Sciatic nerve (tissue), 2 donors: ENCODE data around the gene CFAP74. TPM values are rescaled to one million over a fixed set of nuclear protein-coding genes. Genes with fewer than 3 reads are reported as not detected.

ENCODE experiments used
- ATAC-seq: fragments of 200-7000 bp; cut with Tn5 transposase; one replicate; pipeline ENCODE4 v1.9.1; 2020; ENCODE audit warnings: mild to moderate bottlenecking, moderate library complexity
- DNase-seq: peaks from one replicate; pipeline ENCODE4 v3.0.0-alpha.2; 2020; ENCODE audit warnings: low spot score
- intact Hi-C: fragments of 100-400 bp; cut with DNase I; formaldehyde crosslinking; loops from one replicate; pipeline ENCODE4 v1.14.2; 2022
- total RNA-seq: library from RNA; stranded (reverse); fragmentation: NEBNext Ultra II Directional; extraction: Animal tissue kit (Norgen Biotek cat#: 25700); gene quantifications from one replicate; pipeline ENCODE4 v1.2.1, GENCODE V29; 2021
- donor health status: DM: no; HTN: no; CAD: no.
- donor health status: DM: no; HTN: no; CAD: no.

CFAP74 gene
- total RNA-seq, 1 donor from 2014 or later: 0.09 TPM

DNA sequence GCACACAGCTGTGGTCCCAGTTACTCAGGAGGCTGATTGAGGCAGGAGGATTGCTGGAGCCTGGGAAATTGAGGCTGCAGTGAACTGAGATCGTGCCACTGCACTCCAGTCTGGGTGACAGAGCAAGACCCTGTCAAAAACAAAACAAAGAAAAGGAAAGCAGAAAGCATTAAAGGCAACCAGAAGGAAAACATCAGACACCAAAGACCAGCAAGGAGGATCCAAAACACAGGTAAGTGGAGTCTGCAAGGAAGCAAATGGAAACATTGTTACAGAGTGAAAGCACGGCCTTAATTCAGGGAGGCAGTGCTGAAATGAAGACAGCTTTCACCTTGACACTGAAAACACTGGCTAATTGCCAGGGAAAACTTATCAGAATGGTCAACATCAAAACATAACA is 40.8 kb downstream of the CFAP74 start:
- DNase-seq (no peak), ATAC-seq (no peak)
- intact Hi-C loops: no loop called here

- intact Hi-C loops: no loop called here
- DNase-seq (no peak), ATAC-seq (peak; percentile 31)
Observed at GRCh38 chr1:1960480-1961196, 42.9 kb downstream of the CFAP74 start.

DNA sequence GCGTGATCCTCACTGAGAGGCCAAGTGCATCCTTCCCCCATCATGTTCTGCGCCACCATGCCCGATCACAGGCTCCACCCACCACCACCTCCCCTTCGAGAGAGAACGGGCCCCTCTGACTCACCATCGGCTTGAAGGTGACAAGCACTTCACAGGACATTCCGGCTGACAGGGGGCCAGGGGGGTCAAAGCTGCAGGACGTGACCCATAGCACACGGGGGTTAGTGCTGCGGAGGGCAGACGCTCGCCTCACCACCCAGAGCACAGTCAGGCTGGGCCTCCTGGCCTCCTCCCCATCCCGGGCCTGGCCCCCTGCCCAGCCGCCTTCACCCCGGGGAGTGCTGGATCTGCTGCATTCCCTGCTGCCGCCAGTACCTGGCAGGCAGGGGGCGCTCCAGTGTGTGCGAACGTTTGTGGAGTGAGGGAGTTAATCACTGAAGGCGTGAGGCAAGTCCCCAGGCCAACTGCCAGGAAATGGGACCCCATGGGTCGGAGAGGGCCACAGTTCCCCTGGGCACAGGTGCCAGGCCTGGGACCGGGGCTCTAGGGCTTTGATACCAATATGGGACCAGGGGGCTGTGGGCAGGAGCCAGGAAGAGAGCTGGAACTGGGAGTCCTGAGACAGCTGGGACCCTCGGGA is 43.6 kb downstream of the CFAP74 start:
- peak; percentile 82 for ATAC-seq

DNA sequence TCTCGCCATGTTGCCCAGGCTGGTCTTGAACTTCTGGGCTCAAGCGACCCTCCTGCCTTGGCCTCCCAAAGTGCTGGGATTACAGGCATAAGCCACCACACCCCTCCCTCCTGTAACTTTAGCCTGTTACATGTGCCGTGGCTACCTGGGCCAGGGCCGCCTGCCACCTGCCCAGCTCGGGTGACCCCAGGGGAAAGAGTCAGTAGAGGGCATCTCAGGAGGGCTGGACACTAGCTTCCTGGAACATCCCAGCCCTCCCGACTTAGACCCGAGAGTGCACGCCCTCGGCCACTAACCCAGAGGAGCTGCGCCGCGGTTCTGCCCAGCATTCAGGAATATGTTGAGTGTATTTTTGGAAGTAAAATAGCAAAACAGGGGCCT is 44.1 kb downstream of the CFAP74 start:
- intact Hi-C loops: loop anchor here (10.0 kb wide), 1 partner anchor 85 kb away; no protein-coding TSS in a partner anchor
- DNase-seq: no peak
- no peak for ATAC-seq

More for the DNA sequence above, 43.6 kb downstream of the CFAP74 start:
- peak; percentile 87 for DNase-seq
- intact Hi-C loops: loop anchor here (10.0 kb wide), 1 partner anchor 85 kb away; no protein-coding TSS in a partner anchor

- ATAC-seq: no peak
- intact Hi-C loops: loop anchor here (10.0 kb wide), 1 partner anchor 87 kb away; no protein-coding TSS in a partner anchor
- no peak for DNase-seq
Observed at GRCh38 chr1:1958071-1958541, 45.5 kb downstream of the CFAP74 start.

GRCh38 chr1:1957533-1957961 is 46.0 kb downstream of the CFAP74 start:
- DNase-seq: no peak
- no peak for ATAC-seq
- intact Hi-C loops: loop anchor here (10.0 kb wide), 1 partner anchor 87 kb away; no protein-coding TSS in a partner anchor

DNA sequence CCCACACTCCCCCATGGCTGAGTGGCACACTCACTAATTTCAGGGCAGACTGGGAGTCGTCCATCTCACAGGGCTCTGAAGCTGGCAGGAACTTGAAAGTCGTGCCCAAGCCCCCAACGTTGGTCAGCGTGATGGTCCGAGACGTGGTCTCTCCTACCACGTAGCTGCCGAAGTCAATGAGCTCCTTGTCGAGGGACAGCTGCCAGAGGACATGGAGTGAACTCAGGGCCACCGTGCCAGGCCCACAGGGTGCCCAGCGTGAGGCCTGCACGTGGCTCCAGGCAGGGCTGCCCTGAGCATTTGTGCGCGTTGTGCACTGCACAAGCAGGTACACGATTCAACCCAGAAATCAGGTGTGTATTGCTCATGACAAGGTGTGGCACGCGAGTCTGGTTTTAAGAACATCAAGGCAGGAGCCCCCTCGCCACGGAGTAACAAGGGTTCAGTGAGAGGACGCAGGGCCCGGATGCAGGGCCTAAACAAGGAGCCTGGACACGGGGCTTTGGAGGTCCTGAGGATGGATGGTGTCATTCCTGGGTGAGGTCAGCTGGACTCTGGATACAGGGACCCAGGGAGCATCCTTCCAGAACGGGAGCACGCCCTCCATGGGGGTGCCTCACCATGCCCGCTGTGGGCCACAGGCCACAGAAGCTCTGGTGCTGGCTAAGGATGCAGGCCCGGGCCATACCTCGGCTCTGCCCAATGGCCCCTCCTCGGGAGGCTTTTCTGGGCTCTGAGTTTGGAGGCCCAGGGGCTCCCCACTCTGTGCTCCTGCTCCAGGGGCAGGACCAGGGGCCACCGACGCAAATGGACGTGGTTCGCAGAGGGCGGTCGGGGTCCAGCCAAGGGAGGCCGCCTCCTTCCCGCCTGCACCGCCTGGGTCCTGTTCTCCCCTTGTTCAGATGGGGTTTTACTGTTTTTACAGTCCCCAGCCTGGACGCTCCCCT is 46.7 kb downstream of the CFAP74 start:
- DNase-seq: no peak
- intact Hi-C loops: loop anchor here (10.0 kb wide), 1 partner anchor 88 kb away; no protein-coding TSS in a partner anchor
- no peak for ATAC-seq

DNA sequence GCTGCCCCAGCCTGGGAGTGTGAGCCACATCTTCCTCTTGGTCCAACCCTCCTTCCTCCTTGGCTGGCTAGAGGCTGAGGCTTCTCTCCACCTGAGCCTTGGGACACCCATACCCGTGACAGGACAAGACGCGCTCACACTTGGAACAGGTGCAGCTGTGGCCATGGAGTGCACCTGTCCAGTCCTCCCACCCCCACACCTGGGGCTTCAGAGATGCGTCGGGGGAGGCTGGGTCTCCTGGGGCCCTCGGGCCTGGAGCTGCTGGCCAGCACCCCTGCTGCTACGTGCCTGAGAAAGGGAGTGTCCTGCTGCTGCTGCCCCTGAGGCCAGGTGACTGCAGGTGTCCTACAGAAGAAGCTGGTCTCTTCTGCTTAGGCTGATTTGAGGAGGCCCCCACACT is 47.5 kb downstream of the CFAP74 start:
- ATAC-seq: no peak
- intact Hi-C loops: loop anchor here (10.0 kb wide), 1 partner anchor 89 kb away; no protein-coding TSS in a partner anchor
- no peak for DNase-seq

- no peak for DNase-seq
- no peak for ATAC-seq
- intact Hi-C loops: loop anchor here (10.0 kb wide), 1 partner anchor 89 kb away; no protein-coding TSS in a partner anchor
Observed at GRCh38 chr1:1955621-1956094, 47.9 kb downstream of the CFAP74 start.

GRCh38 chr1:1954831-1955441 is 48.6 kb downstream of the CFAP74 start:
- no peak for ATAC-seq
- DNase-seq: no peak
- intact Hi-C loops: loop anchor here (10.0 kb wide), 1 partner anchor 90 kb away; no protein-coding TSS in a partner anchor

- no peak for DNase-seq
- no peak for ATAC-seq
- intact Hi-C loops: loop anchor here (10.0 kb wide), 1 partner anchor 91 kb away; no protein-coding TSS in a partner anchor
Observed at GRCh38 chr1:1954015-1954414, 49.6 kb downstream of the CFAP74 start.

DNA sequence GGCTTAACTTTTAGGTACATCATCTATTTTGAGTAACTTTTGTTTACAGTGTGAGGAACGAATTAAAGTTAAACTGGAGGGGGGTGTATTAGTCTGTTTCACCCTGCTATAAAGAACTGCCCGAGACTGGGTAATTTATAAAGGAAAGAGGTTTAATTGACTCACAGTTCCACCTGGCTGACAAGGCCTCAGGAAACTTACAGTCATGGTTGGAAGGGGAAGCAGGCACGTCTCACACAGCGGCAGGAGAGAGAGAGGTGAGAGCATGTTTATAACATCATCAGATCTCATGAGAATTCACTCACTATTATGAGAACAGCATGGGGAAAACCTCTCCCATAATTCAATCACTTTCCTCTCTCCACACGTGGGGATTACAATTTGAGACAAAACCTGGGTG is 52.6 kb downstream of the CFAP74 start:
- DNase-seq (no peak), ATAC-seq (no peak)
- intact Hi-C loops: loop anchor here (10.0 kb wide), 1 partner anchor 94 kb away; no protein-coding TSS in a partner anchor

GRCh38 chr1:1948783-1949182 is 54.8 kb downstream of the CFAP74 start:
- no peak for DNase-seq
- intact Hi-C loops: no loop called here
- ATAC-seq: no peak

GRCh38 chr1:1947493-1947892 is 56.1 kb downstream of the CFAP74 start:
- ATAC-seq (no peak), DNase-seq (no peak)
- intact Hi-C loops: no loop called here

DNA sequence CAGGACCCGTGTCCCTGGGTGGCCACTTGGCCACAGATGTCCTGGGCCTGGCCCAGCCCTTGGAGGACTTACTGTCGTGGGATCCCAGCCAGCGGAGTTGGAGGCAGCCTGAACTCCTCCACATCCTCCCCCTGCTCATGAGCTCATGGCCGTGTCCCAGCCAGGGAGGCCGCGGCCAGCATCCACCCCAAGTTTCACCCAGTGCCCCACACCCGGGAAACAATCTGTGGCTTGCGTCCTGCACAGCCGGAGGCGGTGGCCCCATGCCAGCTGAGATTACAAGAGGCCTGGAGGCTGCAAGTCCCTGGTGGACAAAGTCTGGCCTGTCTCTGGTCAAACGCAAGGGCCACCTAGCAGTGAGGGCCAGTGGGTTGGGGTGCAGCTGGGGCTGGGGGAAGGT is 57.0 kb downstream of the CFAP74 start:
- intact Hi-C loops: no loop called here
- ATAC-seq: peak; percentile 56
- no peak for DNase-seq

DNA sequence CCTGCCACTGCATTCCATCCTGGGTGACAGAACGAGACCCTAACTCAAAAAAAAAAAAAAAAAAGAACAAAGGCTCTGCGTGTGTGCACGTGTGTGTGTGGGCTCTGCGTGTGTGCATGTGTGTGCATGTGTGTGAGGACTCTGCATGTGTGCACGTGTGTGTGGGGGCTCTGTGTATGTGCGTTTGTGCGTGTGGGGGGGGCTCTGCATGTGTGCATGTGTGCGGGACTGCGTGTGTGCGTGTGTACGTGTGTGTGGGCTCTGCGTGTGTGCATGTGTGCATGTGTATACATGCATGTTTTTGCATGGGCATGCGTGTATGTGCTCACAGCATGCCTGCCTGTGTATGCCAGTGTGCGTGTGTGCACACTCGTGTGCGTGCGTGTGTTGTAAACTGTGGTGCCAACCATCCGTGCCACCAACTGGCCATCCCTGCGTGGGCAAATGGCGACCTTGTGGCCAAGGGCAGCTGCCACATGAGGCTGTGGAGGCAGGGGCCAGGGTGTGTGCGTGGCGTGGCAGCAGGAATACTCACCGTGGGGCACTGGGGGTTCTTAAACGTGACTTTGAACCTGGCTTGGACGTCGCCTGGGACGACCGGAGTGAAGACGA is 57.7 kb downstream of the CFAP74 start:
- ATAC-seq: no peak
- intact Hi-C loops: no loop called here
- DNase-seq: no peak

- ATAC-seq (peak; percentile 73), DNase-seq (no peak)
Observed at GRCh38 chr1:1943834-1944570, 59.6 kb downstream of the CFAP74 start.

More at GRCh38 chr1:1943834-1944570, 59.6 kb downstream of the CFAP74 start:
- intact Hi-C loops: no loop called here
